HG03558 (cell line): ENCODE measurements around the gene ARFGEF3.

Experiments used
- ATAC-seq: cut with Tn5 transposase; IDR thresholded peaks from one replicate; pipeline ENCODE4 v1.9.1; 2021; ENCODE audit warnings: moderate number of reproducible peaks; ENCODE audit not compliant: unreplicated experiment; ENCODE audit errors: extremely low read depth

Gene ARFGEF3

GRCh38 chr6:138162111-138162954, 594 bp downstream of the ARFGEF3 start:
- peak; percentile 8 for ATAC-seq

GRCh38 chr6:138162955-138163575, 1.3 kb downstream of the ARFGEF3 start:
- ATAC-seq, result no peak

GRCh38 chr6:138175596-138175995, 13.9 kb downstream of the ARFGEF3 start:
- ATAC-seq, result no peak

DNA sequence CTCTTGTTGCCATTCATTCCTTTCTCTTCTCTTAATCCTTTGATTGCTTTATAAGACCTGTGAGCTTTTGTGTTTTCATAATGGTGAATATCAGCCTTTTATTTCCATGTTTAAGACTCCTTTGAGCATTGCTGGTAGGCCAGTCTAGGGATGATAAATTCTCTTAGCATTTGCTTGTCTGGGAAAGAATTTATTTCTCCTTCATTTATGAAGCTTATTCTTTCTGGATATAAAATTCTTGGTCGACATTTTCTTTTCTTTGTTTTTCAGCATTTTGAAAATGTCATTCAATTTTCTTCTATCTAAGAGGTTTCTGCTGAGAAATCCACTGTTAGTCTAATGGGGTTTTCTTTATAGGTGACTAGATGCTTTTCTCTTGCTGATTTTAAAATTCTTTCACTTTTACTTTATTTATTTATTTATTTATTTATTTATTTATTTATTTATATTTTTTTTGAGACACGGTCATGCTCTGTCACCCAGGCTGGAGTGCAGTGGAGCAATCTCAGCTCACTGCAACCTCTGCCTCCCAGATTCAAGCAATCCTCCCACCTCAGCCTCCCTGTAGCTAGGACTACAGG, 15.0 kb downstream of the ARFGEF3 start:
- no peak for ATAC-seq

GRCh38 chr6:138182939-138183789, 21.4 kb downstream of the ARFGEF3 start:
- no peak for ATAC-seq

DNA sequence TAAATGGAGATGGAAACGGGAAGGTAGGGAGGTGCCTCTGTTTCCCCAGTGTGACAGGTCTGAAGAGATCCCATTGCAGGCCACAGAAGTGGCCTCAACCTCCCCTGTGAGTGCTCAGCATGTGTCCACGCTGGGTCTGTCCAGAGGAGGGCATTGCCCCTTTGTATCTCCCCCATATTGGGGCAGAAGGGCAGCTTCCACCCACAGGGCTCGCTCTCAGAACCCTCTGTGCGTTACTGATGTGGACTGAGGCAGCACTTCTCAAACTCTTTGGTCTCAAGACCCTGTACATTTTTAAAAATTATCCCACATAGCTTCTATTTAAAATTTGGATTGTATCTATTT, 22.0 kb downstream of the ARFGEF3 start:
- no peak for ATAC-seq

GRCh38 chr6:138184230-138184629, 22.5 kb downstream of the ARFGEF3 start:
- no peak for ATAC-seq

DNA sequence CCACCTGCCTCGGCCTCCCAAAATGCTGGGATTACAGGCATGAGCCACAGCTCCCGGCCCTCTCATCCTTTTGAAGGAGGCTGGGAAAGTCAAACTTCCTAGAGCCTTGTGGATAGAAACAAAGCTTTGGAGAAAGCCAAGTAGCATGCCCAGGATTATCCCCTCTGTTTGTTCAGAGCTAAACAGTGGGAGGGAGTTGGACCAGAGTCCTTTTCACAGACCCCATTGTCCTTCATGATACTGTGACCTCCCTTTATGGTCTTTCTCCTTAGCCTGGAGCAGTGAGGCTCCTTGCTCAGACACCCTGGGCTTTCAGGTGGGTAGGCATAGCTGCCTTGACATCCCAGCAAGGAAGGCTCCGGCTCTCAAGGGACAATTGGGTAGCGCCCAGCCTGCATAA, 25.4 kb downstream of the ARFGEF3 start:
- no peak for ATAC-seq

DNA sequence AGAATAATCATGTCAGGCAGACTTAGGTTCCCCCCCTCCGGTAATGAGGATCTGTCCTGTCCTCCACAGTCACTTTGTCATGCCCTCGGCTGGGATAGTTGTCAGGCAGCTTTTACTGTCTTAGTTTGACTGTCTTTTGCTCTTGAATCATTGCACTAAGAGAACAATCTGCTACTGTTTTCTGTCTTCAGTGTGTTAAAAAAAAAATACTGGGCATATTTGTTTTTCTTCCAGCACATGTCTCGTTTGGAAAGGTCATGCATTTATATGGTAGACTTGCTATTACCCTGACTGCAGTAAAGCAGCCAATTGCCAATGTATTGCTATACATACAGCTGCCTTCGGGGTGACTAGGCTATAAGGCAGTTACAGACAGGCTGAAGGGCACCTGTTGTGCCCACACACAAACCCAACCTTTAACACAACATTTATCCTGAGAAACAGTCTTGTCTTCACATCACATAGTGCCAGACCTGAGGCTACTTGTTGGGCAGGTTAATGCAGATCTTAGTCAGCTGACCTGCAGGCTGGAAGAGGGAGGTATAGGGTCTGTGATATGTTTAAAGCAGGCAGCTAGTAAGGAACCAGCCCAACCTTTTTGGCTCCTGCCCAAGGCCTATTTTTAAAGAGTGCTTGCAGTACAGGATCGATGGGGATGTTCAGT, 26.7 kb downstream of the ARFGEF3 start:
- ATAC-seq, result no peak

DNA sequence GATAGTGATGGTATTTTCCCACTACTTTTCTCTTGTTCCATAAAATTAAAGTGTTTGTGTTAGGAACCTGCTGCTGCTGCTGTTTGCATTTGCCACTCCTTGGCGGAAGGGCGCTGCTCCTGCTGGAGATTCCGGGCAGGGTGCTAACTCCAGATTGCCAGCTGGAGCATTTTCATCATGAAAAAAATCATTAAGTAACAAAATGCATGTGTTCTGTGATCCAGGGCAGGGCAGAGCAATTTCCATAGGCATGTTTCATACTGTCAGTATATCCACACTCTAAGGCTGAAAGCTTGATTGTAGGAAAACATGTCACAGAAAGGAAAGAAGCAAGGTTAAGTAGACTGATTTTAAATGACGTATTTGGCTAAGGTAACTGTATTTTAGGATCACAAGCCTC, 32.5 kb downstream of the ARFGEF3 start:
- ATAC-seq, result no peak

DNA sequence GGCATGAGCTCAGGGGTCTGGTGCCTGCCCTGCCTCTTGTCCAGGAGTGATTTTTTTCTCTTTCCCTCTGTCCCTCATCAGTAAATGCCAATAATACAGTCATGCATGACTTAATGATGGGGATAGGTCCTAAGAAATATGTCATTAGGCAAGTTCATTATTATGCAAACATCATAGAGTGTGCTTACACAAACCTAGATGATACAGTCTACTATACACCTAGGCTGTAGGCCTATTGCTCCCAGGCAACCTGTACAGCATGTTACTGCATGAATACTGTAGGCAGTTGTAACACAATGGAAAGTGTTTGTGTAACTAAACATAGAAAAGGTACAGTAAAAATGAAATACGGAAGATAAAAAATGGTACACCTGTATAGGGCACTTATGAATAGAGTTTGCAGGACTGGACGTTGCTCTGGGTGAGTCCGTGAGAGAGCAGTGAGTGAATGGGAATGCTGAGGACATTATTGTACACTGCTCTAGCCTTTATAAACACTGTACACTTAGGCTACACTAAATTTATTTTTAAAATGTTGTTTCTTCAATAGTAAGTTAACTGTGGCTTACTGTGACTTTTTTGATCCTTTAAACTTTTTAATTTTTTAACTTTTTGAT, 34.5 kb downstream of the ARFGEF3 start:
- ATAC-seq, result no peak

DNA sequence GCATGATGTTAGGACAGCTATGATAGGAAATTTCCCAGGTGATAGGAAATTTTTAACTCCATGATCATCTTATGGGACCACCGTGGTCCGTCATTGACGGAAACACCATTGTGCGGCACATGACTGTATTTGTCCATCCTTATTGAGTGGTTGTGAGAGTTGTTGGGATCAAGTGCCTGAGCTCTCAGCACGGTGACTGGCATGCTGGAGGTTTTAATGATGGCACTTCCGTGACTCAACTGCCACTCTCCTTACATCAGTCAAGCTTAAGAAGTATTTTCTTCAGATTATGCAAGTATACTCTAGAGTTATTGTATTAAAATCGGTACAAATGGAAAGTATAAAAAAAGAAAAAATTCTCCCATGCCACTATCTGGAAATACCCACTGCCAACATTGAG, 35.8 kb downstream of the ARFGEF3 start:
- ATAC-seq, result no peak

DNA sequence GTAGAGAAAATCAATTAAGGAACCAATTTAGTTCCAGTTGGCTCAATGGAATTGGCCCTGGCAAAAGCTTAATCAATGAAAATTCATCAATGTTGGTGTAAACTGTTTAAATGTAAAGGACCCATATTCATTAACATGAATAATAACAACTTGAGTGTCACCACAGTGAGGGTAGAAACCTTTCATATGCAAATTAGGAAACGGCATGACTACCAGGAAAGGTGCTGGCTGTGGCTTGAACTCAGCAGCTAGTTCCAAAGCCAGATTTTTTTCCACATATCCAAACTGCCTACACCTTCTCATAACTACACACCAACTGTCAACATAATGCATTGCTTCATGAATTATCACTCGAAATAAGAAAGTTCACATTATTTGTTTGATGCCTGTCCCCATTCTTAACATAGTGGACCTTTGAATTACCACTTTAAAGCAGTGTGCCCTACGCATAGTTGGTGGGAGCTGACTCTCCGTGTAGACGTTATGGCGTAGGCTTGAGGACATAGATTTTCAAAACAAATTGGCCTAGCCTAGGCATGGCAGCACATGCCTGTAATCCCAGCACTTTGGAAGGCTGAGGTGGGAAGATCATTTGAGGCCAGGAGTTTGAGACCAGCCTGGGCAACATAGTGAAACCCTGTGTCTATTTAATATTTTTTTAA, 36.8 kb downstream of the ARFGEF3 start:
- ATAC-seq, result no peak

DNA sequence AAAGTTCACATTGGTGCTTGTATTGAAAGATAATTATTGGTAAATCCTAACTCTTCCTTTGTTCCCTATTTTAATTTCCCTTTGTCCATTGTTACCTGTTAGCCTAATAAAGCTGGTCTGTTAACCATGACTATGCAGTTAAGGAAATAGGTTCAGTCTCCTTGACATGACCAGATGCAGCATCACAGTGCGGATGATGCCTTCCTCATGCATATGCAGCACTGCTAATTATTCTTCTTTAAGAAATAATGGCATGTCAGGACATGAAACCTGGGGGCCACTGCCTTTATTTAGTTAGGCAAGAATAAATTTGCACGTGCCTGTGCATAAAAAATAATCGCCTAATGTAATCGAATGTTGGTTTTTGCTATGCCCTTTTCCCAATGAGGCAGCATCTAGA, 40.1 kb downstream of the ARFGEF3 start:
- no peak for ATAC-seq

DNA sequence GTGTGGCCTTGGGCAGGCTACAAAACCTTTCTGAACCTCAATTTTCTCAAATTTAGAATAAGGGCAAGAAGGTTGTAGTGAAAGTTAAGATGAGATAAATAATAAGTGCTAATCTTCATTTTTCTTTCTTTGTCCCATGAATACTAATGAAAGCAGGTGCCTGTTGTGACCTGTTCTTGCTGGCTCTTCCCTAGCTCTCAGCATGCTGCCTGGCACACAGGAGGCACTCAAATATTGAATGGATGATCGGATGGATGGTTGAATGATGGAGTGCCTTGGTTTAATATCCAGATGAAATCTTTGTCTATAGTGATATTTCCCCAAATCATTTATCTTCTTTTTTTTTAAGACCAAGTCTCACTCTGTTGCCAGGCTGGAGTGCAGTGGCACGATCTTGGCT, 41.6 kb downstream of the ARFGEF3 start:
- no peak for ATAC-seq

GRCh38 chr6:138204303-138204702, 42.6 kb downstream of the ARFGEF3 start:
- no peak for ATAC-seq

DNA sequence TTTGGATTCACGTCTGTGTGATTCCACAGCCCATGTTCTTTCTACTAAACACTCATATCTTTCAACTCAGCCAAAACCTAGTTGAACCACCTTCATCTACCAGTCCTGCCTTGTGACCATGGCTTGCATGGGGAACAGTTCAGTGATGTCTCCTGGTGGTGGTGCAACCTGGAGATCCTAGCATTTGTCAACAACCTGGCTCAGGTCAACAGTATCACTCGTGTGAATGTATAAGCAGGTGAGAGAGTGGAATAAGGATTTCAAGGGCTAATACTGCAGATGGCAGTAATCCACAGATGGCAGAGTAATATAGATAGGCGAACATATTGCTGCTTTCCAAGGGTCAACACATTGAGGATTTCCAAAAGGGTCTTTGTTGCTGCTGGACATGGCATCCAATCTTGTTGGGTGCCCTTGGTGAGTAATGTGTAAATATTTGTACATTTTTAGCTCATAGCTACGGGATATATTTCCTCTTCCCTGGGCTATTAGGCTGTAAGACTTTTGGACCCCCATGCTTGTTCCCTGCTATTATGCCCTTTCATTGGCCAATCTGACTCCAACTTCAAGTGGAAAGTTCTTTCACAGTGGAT, 43.1 kb downstream of the ARFGEF3 start:
- no peak for ATAC-seq

- ATAC-seq, result no peak
Observed at GRCh38 chr6:138205437-138206094, 43.8 kb downstream of the ARFGEF3 start.
